Ovary (tissue), 3 donors: ENCODE measurements around the gene MGAT5.

Experiments used
- EP300 ChIP-seq: sonication (generic); formaldehyde crosslinking; IDR thresholded peaks from one replicate; pipeline ENCODE4 v1.6.1; 2017; ENCODE audit warnings: antibody characterized with exemption
- TF ChIP-seq, protein P1 (sequence below), 3 donors: fragments of 450-650 bp in 2 of 3; fragments of 200-600 bp in 1 of 3; IDR thresholded peaks; one replicate each; pipeline versions ENCODE4 v1.5.1 to v1.8.0; 2016 to 2022; ENCODE audit warnings: antibody characterized with exemption in 3 of 3, mild to moderate bottlenecking in 1 of 3
- donor health status: DM: no; HTN: no; CAD: no.

DNA sequence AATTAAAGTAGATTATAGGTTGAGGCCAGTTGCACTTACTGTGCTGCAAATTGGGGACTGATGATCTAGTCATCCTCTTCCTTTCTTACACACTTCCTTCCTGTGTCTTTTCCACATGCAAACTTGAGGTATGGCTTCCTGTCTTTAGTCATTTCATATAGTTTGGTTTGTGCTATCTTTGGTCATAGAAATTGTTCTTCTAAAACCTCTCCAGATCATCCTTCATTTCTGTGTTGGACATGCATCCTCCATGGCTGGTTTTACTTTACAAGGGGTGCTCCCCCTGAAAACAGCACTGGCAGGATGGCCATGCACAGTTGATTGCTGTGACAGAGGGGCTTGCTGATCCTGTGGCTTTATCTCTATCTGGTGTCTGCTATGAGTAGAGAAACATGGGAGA is 36.5 kb downstream of the MGAT5 start:
- TF ChIP-seq EP300, result no peak
- TF ChIP-seq, protein P1, sequence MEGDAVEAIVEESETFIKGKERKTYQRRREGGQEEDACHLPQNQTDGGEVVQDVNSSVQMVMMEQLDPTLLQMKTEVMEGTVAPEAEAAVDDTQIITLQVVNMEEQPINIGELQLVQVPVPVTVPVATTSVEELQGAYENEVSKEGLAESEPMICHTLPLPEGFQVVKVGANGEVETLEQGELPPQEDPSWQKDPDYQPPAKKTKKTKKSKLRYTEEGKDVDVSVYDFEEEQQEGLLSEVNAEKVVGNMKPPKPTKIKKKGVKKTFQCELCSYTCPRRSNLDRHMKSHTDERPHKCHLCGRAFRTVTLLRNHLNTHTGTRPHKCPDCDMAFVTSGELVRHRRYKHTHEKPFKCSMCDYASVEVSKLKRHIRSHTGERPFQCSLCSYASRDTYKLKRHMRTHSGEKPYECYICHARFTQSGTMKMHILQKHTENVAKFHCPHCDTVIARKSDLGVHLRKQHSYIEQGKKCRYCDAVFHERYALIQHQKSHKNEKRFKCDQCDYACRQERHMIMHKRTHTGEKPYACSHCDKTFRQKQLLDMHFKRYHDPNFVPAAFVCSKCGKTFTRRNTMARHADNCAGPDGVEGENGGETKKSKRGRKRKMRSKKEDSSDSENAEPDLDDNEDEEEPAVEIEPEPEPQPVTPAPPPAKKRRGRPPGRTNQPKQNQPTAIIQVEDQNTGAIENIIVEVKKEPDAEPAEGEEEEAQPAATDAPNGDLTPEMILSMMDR (IDR thresholded peaks at IDR 0.05), result no peak
